HL-60 (cell line): Measurements from ENCODE around the gene SLC36A1.

Experiments used
- DNase-seq, 2 experiments: peaks; one replicate each; pipeline ENCODE4 v3.0.0-alpha.2; 2010 to 2020; ENCODE audit warnings: low read depth in 1 of 2, low spot score in 1 of 2
- H3K27ac ChIP-seq: fragments of 250-450 bp; sonication (Bioruptor Pico); replicated peaks from 2 replicates; pipeline ENCODE4 v1.5.1; 2020; ENCODE audit warnings: mild to moderate bottlenecking, moderate library complexity
- H3K27me3 ChIP-seq: fragments of 250-450 bp; sonication (Bioruptor Pico); 2 replicates; pipeline ENCODE4 v1.5.1; 2021; ENCODE audit warnings: mild to moderate bottlenecking, moderate library complexity; ENCODE audit not compliant: insufficient read depth, poor library complexity, severe bottlenecking
- H3K4me3 ChIP-seq: replicated peaks from 2 replicates; pipeline ENCODE4 v1.5.1; 2011; ENCODE audit warnings: mild to moderate bottlenecking, control low read depth, low read length; ENCODE audit not compliant: insufficient read depth
- CTCF ChIP-seq: IDR thresholded peaks from one replicate; pipeline ENCODE4 v1.5.1; 2011; ENCODE audit warnings: low read length, control low read depth, inconsistent platforms; ENCODE audit not compliant: insufficient read depth
- GABPA ChIP-seq: IDR thresholded peaks from 2 replicates; pipeline ENCODE4 v1.6.1; 2012; ENCODE audit warnings: low read depth
- POLR2AphosphoS5 ChIP-seq: IDR thresholded peaks from 2 replicates; pipeline ENCODE4 v1.6.1; 2012; ENCODE audit warnings: low read depth
- SPI1 ChIP-seq: IDR thresholded peaks from 2 replicates; pipeline ENCODE4 v1.6.1; 2012; ENCODE audit warnings: low read depth, mild to moderate bottlenecking, borderline replicate concordance
- TF ChIP-seq, protein P1 (sequence below): IDR thresholded peaks from 2 replicates; pipeline ENCODE4 v1.6.1; 2012; ENCODE audit warnings: low read depth; ENCODE audit not compliant: insufficient replicate concordance

SLC36A1 gene

DNA sequence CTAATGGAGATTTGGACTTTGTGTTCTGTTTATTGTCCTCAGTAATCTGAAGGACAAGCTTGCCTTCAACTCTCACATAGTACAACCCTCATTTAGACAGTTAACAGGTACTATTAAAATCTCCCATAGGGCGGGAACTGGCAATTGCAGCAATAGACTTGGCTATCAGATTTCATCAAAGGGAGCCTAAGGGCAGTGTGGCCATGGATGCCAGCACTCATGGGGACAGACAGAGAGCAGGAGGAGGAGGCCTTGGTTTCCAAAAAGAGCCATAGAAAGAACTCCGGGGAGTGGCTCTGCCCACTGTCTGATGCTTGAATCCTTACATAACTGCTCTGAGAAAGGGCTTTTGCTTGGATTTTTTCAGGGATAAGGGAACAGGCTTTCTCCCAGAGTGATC lies 6.8 kb downstream of the SLC36A1 start:
- TF ChIP-seq GABPA (no peak), CTCF (no peak), SPI1 (no peak), POLR2AphosphoS5 (no peak)
- TF ChIP-seq, protein P1, sequence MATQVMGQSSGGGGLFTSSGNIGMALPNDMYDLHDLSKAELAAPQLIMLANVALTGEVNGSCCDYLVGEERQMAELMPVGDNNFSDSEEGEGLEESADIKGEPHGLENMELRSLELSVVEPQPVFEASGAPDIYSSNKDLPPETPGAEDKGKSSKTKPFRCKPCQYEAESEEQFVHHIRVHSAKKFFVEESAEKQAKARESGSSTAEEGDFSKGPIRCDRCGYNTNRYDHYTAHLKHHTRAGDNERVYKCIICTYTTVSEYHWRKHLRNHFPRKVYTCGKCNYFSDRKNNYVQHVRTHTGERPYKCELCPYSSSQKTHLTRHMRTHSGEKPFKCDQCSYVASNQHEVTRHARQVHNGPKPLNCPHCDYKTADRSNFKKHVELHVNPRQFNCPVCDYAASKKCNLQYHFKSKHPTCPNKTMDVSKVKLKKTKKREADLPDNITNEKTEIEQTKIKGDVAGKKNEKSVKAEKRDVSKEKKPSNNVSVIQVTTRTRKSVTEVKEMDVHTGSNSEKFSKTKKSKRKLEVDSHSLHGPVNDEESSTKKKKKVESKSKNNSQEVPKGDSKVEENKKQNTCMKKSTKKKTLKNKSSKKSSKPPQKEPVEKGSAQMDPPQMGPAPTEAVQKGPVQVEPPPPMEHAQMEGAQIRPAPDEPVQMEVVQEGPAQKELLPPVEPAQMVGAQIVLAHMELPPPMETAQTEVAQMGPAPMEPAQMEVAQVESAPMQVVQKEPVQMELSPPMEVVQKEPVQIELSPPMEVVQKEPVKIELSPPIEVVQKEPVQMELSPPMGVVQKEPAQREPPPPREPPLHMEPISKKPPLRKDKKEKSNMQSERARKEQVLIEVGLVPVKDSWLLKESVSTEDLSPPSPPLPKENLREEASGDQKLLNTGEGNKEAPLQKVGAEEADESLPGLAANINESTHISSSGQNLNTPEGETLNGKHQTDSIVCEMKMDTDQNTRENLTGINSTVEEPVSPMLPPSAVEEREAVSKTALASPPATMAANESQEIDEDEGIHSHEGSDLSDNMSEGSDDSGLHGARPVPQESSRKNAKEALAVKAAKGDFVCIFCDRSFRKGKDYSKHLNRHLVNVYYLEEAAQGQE, result no peak
- no peak for DNase-seq
- Histone ChIP-seq H3K27ac (no peak overlapping the region), H3K4me3 (no peak overlapping the region), H3K27me3 (no peaks in the 10 kb centered on the region)

DNA sequence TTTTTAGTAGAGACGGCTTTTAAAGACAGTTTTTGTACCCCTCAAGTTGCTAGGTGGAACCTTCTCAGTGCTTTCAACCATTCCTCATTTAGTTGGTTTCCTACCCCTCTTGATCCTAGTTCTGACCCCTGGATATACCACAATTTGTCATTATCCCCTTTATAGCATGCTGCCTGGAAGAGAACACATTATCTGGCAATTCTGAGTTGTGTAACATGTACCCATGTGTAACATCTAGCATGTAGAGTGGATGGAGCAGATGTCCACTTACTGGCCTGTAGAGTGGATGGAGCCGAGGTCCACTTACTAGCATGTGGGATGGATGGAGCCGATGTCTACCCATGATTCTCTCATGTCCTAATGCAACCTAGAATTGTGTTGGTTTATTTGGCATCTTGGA lies 7.5 kb downstream of the SLC36A1 start:
- Histone ChIP-seq H3K27me3 (no peaks in the 10 kb centered on the region), H3K4me3 (no peak overlapping the region), H3K27ac (no peak overlapping the region)
- TF ChIP-seq SPI1 (no peak), CTCF (no peak)
- DNase-seq, result no peak

DNA sequence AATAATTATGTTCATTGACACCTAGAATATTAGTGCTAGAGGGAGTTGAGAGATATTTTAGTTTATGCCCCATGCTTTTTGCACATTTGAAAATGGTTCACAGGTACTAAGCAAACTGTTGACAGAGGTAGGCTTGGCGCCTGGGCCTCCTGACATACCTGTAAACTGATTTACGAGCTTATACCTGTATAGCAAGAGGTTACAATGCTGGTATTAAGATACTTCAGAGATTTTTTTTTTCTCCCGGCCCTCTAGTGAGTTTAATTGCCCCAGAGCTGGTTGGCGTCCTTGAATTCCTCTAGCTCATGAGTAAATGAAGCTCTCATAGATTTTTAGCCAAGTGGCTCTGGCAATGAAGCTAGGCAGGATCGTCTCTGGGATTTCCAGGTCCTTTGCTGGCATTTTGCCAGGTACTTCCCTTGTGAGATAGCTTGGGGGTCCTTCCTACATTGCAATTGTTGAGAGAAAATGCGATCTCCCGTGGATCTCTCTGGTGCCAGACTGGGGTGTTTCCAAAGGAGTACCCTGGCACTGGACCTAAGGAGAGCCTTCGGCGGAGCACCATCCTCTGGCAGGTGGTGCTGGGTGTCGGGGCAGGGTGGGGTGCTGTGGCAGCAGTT lies 9.0 kb downstream of the SLC36A1 start:
- Histone ChIP-seq H3K4me3 (no peak overlapping the region), H3K27me3 (no peaks in the 10 kb centered on the region), H3K27ac (no peak overlapping the region)
- no peak for DNase-seq
- no peak for TF ChIP-seq SPI1
- TF ChIP-seq POLR2AphosphoS5, result no peak
- TF ChIP-seq CTCF, result no peak
- TF ChIP-seq GABPA, result no peak
- TF ChIP-seq, protein P1, result no peak

- no peak overlapping the region for H3K4me3 ChIP-seq
- TF ChIP-seq CTCF (no peak), GABPA (no peak), SPI1 (no peak), POLR2AphosphoS5 (no peak)
- TF ChIP-seq, protein P1, result no peak
- no peaks in the 10 kb centered on the region for H3K27me3 ChIP-seq
- no peak for DNase-seq
- H3K27ac ChIP-seq, result no peak overlapping the region
These were observed 10.9 kb downstream of the SLC36A1 start for GRCh38 chr5:151458314-151458713.
